DND-41 (cell line): ENCODE results near the gene KRTAP9-8.
"Not testable (repeated sequence)": the region's sequence is repeated elsewhere in the genome, so short reads cannot be mapped to it uniquely, and the experiment has no call there.

Experiments used
- CTCF ChIP-seq: IDR thresholded peaks from 2 replicates; pipeline ENCODE4 v1.5.1; 2012; ENCODE audit warnings: borderline replicate concordance, low read length, moderate library complexity, mild to moderate bottlenecking; ENCODE audit not compliant: poor library complexity, severe bottlenecking; ENCODE audit errors: extremely low read depth
- EZH2 ChIP-seq: IDR thresholded peaks from 3 replicates; pipeline ENCODE4 v1.6.1; 2012; ENCODE audit warnings: borderline replicate concordance, low read depth, mild to moderate bottlenecking, moderate library complexity, low read length, inconsistent platforms; ENCODE audit not compliant: severe bottlenecking

- not testable (repeated sequence) for TF ChIP-seq CTCF, EZH2
Observed at GRCh38 chr17:41246995-41247787, 9.4 kb downstream of the KRTAP9-8 start.
